ENCODE measurements around the gene LMBR1. TPM values are rescaled to one million over a fixed set of nuclear protein-coding genes. Genes with fewer than 3 reads are reported as not detected.

The LMBR1 gene
- total and polyA plus RNA-seq, 2 of the 13 experiments (the other 11 are each of a cell fraction or from before 2014, with no cell fraction given): 20.9 to 39.6 TPM

DNA sequence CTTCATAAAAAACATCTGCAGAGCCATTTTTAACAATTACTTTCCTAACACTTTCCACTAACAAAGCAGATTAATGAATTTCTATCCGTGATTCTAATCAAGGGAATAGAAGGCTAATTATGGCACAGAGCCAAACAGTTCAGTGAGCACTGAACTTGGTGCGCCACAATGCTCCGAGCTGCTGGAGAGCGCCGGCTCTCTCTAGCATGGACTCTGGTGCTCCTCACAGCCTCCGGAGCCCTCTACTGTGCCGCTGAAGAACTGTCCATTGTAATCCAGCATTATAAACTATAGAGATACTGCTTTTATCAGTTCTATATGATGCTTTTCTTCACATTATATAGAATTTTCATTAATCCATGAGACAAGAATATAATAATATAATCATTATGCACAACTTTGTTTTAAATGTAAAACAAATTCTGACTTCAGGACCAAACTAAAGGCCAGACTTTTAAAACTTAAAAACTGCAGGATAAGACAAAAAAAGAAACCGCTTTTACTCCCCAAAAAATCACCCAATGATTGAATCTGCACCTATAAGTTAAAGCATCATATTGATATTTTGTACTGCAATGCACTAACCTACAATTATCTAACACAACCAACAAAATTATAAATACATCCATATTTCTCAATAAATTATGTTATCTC is 128.8 kb downstream of the LMBR1 start (continued):
- TF ChIP-seq ZNF703 (CRISPR knock-in tag; IDR thresholded peaks at IDR 0.05; ENCODE audit: borderline replicate concordance) (no peak), RNF219 (CRISPR knock-in tag; IDR thresholded peaks at IDR 0.05) (no peak), NR2F6 (IDR thresholded peaks at IDR 0.05) (no peak), NR2F6 (CRISPR knock-in tag; IDR thresholded peaks at IDR 0.05) (no peak), ZNF44 (CRISPR knock-in tag; IDR thresholded peaks at IDR 0.05) (no peak), ZNF263 (CRISPR knock-in tag; IDR thresholded peaks at IDR 0.05) (peak; percentile 85), HNF4A (CRISPR knock-in tag; IDR thresholded peaks at IDR 0.05) (peak; percentile 37; the same call in 1 of the 2 replicates), ZNF34 (CRISPR knock-in tag; IDR thresholded peaks at IDR 0.05; ENCODE audit: borderline replicate concordance) (no peak), ONECUT2 (CRISPR knock-in tag; IDR thresholded peaks at IDR 0.05) (no peak), TIGD3 (CRISPR knock-in tag; IDR thresholded peaks at IDR 0.05; ENCODE audit: borderline replicate concordance) (no peak), BCLAF1 (IDR thresholded peaks at IDR 0.05) (no peak), ZNF839 (CRISPR knock-in tag; IDR thresholded peaks at IDR 0.05; ENCODE audit: borderline replicate concordance) (no peak), ZNF607 (CRISPR knock-in tag; IDR thresholded peaks at IDR 0.05; ENCODE audit: borderline replicate concordance) (no peak), TAF1 (CRISPR knock-in tag; IDR thresholded peaks at IDR 0.05) (no peak), ZBTB21 (CRISPR knock-in tag; IDR thresholded peaks at IDR 0.05) (no peak), ZNF773 (CRISPR knock-in tag; IDR thresholded peaks at IDR 0.05; ENCODE audit: borderline replicate concordance) (no peak), TBX2 (CRISPR knock-in tag; IDR thresholded peaks at IDR 0.05; ENCODE audit: borderline replicate concordance) (no peak), ZNF777 (CRISPR knock-in tag; IDR thresholded peaks at IDR 0.05) (no peak), SMAD9 (CRISPR knock-in tag; IDR thresholded peaks at IDR 0.05) (no peak), HDAC2 (CRISPR knock-in tag; IDR thresholded peaks at IDR 0.05) (no peak), MXI1 (IDR thresholded peaks at IDR 0.05; ENCODE audit: borderline replicate concordance, low read depth, low read length) (0 out of 3 replicates have a peak, but pooled peaks have one; percentile 22), ZBTB7B (CRISPR knock-in tag; IDR thresholded peaks at IDR 0.05) (no peak), NCOA1 (CRISPR knock-in tag; IDR thresholded peaks at IDR 0.05) (no peak)
- TF ChIP-seq, protein P1, sequence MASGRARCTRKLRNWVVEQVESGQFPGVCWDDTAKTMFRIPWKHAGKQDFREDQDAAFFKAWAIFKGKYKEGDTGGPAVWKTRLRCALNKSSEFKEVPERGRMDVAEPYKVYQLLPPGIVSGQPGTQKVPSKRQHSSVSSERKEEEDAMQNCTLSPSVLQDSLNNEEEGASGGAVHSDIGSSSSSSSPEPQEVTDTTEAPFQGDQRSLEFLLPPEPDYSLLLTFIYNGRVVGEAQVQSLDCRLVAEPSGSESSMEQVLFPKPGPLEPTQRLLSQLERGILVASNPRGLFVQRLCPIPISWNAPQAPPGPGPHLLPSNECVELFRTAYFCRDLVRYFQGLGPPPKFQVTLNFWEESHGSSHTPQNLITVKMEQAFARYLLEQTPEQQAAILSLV (CRISPR knock-in tag; IDR thresholded peaks at IDR 0.05; ENCODE audit: borderline replicate concordance): no peak

All from HepG2 (cell line).